ENCODE results near the gene PGS1. TPM values are rescaled to one million over a fixed set of nuclear protein-coding genes. Genes with fewer than 3 reads are reported as not detected.

Gene PGS1
- total and polyA plus RNA-seq, 7 experiments from 2014 or later, result 36.1 to 84.3 (median 77.3) TPM

DNA sequence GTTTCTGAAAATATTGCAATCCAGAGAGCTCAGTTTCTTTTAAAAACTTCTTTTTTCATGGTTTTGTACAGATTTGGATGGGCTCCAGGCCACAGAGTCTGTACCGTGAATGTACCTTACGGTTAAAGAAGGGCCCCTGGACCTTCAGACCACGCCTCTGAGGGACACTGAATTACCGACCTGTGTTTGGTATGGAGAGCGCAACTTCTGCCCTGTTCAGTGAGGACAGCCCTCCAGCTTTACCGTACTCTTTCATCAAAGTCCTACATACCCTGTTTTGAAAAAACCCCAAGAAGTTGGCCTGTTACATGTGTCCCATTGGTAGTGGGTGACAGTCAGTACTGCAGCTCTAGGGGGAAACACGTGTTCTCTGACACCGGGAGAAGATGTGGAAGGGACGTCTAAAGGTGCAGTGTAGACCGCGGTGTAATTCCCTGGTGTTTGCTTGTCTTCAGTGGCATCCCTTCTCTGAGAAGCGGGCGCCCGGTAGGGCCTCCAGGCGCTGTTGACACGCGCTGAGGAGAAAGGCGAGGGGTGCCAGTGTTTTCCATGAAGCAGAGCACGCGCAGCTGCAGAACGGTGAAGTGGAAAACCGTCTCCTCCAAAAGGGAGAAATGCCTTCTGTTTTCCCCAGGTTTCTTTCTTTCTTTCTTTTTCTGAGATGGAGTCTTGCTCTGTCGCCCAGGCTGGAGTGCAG lies 6.2 kb downstream of the PGS1 start:
- intact Hi-C loops (cut with micrococcal nuclease), result no loop called here
- no peaks in the 10 kb centered on the region for H3K27me3 Mint-ChIP-seq

DNA sequence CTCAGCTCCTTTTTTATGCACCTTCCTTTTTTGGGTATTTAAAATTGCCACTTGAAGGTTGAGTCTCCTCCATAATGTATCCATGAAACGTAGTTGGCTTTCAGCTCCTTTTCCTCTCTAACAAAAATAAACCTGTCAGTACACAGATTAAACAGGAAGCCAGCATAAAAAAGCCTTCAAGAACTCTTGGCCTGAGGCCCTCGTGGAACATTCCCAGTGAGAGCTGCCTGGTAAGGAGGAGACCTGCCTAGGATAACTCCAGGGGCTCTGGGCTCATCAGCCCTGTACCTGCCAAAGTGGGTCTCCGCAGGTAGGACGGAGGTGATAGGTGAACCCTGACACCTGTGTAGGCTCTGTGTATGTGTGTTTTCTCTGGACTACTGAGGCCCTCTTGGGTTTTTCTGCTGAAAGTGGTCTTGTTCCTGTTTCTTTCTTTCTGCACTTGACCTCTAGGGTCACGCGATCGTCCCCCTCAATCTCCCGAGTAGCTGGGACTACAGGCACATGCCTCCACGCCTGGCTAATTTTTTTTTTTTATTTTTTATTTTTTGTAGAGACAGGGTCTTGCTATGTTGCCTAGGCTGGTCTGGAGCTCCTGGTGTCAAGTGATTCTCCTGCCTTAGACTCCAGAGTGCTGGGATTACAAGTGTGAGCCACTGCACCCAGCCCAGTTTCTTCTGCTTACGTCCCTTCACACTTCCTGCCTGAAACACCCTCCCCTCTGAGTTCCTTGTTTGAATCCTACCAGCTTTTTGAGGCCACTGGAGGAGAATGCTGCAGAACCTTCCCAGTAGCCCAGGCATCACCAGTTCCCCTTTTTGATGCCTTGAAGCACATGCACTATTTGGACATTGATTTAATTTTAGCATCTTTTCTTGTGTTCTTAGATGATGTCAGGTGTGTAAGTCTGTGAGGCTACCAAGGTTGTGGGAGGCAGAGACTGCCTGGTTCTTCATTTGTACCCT lies 9.8 kb downstream of the PGS1 start:
- peak; percentile 64 for ATAC-seq
- intact Hi-C loops (cut with micrococcal nuclease), result no loop called here
- Mint-ChIP-seq H3K27me3 (no peaks in the 10 kb centered on the region), H3K4me3 (peak overlapping the region; percentile 44 to 93 (median 75)), H3K9me3 (peaks cover 0 to 4% (median 0%) of the 10 kb centered on the region in 11 donors), H3K4me1 (peaks cover 52 to 87% (median 74%) of the 10 kb centered on the region in 7 donors), H3K27ac (peak overlapping the region; percentile 71 to 98 (median 85)), H3K36me3 (peaks cover 0 to 15% (median under 1%) of the 10 kb centered on the region in 5 donors)
- no peaks in the 10 kb centered on the region for H3K27me3 ChIP-seq (ENCODE audit: control insufficient read depth in 2 of 2, insufficient read depth in 2 of 2, low read length in 2 of 2)
- H3K4me3 ChIP-seq (ENCODE audit: low read length), result no peak overlapping the region
- DNase-seq, result peak in 2 of 9 donors; percentile 12 to 16
- H3K27ac ChIP-seq (ENCODE audit: low read depth, low read length), result peak overlapping the region; percentile 51
- POLR2A ChIA-PET, result interaction anchor here (0.6 to 1.6 kb wide), 4 partner anchors 9 to 142 kb away, joined by 3 to 7 read pairs (median 6); partner anchors contain the start of gene PGS1
- H3K36me3 ChIP-seq (ENCODE audit: control insufficient read depth in 2 of 3, insufficient read depth in 3 of 3, low read length in 3 of 3), result peaks cover 0 to 6% (median 0%) of the 10 kb centered on the region in 3 experiments
- H3K4me1 ChIP-seq (ENCODE audit: control insufficient read depth in 2 of 2, insufficient read depth in 2 of 2, low read length in 2 of 2), result peaks cover 41 to 60% of the 10 kb centered on the region in 2 donors
- CTCF ChIA-PET, result interaction anchor here (0.5 to 1.1 kb wide), 4 partner anchors 22 to 185 kb away, joined by 3 to 7 read pairs (median 4); no protein-coding TSS in a partner anchor
- H3K9me3 ChIP-seq (ENCODE audit: control insufficient read depth in 2 of 3, low read length in 3 of 3), result no peaks in the 10 kb centered on the region

More for the DNA sequence above, 6.2 kb downstream of the PGS1 start:
- no peaks in the 10 kb centered on the region for H3K9me3 ChIP-seq (ENCODE audit: control insufficient read depth in 2 of 3, low read length in 3 of 3)
- DNase-seq (no peak), ATAC-seq (no peak)
- CTCF ChIA-PET, result no interaction called here
- POLR2A ChIA-PET, result interaction anchor here (1.0 kb wide), 1 partner anchor 21 kb away, joined by 3 read pairs; no protein-coding TSS in a partner anchor
- H3K27me3 ChIP-seq (ENCODE audit: control insufficient read depth in 2 of 2, insufficient read depth in 2 of 2, low read length in 2 of 2), result no peaks in the 10 kb centered on the region
- Mint-ChIP-seq H3K4me1 (peaks cover 78 to 95% (median 85%) of the 10 kb centered on the region in 7 donors), H3K9me3 (peaks cover 0 to 4% (median 0%) of the 10 kb centered on the region in 11 donors), H3K27ac (peak overlapping the region; percentile 84 to 98 (median 93)), H3K36me3 (peaks cover 0 to 29% (median 11%) of the 10 kb centered on the region in 5 donors), H3K4me3 (peak overlapping the region; percentile 57 to 93 (median 78))
- peaks cover 76 to 85% of the 10 kb centered on the region in 2 donors for H3K4me1 ChIP-seq (ENCODE audit: control insufficient read depth in 2 of 2, insufficient read depth in 2 of 2, low read length in 2 of 2)
- no peaks in the 10 kb centered on the region for H3K36me3 ChIP-seq (ENCODE audit: control insufficient read depth in 2 of 3, insufficient read depth in 3 of 3, low read length in 3 of 3)
- peak overlapping the region; percentile 70 for H3K27ac ChIP-seq (ENCODE audit: low read depth, low read length)
- peak overlapping the region; percentile 30 for H3K4me3 ChIP-seq (ENCODE audit: low read length)

DNA sequence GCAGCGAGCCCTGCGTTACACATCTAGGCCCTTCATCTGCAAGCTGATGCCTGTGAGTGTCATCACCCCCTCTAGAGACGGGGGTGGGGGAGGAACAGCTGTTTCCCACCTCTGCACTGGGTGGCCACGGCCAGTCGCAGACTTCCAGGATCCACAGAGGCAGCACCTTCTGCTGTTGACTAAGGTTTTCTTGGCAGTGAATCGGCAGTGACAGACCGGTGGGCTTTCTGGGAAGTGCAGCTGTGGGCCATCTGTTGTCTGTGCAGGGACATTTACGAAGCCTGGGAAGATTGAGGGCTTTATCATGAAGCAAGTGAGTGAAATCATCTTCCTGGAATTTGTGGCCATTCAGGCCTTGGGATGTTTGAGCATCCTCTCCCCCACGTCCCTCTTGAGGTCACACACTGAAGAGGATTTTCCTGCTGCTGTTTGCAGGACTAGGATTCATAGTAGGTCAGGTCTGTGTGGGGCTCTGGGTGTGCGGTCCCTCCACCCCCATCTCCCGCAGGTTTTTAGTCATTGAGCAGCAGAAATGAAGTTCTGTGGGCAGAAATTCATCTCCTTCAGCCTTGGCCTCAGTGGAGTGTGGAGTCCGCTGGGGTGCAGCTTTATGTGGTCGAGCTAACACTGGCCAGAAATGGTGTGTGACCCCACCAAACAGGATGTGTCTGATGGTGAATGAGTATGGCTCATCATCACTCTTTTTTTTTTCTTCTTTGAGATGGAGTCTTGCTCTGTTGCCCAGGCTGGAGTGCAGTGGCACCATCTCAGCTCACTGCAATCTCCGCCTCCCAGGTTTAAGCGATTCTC lies 12.0 kb downstream of the PGS1 start:
- Mint-ChIP-seq H3K4me3 (peak overlapping the region in 2 of 10 donors; percentile 16 to 25), H3K27ac (peak overlapping the region in 7 of 9 donors; percentile 8 to 78 (median 45)), H3K4me1 (peaks cover 39 to 74% (median 67%) of the 10 kb centered on the region in 7 donors), H3K9me3 (peaks cover 0 to 3% (median 0%) of the 10 kb centered on the region in 11 donors), H3K27me3 (no peaks in the 10 kb centered on the region), H3K36me3 (peaks cover 0 to 29% (median 5%) of the 10 kb centered on the region in 5 donors)
- Histone ChIP-seq H3K36me3 (ENCODE audit: control insufficient read depth in 2 of 3, insufficient read depth in 3 of 3, low read length in 3 of 3) (peaks cover 0 to 27% (median 0%) of the 10 kb centered on the region in 3 experiments), H3K27me3 (ENCODE audit: control insufficient read depth in 2 of 2, insufficient read depth in 2 of 2, low read length in 2 of 2) (no peaks in the 10 kb centered on the region), H3K4me1 (ENCODE audit: control insufficient read depth in 2 of 2, insufficient read depth in 2 of 2, low read length in 2 of 2) (peaks cover 26 to 41% of the 10 kb centered on the region in 2 donors), H3K9me3 (ENCODE audit: control insufficient read depth in 2 of 3, low read length in 3 of 3) (no peaks in the 10 kb centered on the region), H3K4me3 (ENCODE audit: low read length) (no peak overlapping the region), H3K27ac (ENCODE audit: low read depth, low read length) (no peak overlapping the region)
- ChIA-PET CTCF (no interaction called here), POLR2A (no interaction called here)
- intact Hi-C loops (cut with micrococcal nuclease), result no loop called here
- no peak for ATAC-seq
- no peak for DNase-seq

DNA sequence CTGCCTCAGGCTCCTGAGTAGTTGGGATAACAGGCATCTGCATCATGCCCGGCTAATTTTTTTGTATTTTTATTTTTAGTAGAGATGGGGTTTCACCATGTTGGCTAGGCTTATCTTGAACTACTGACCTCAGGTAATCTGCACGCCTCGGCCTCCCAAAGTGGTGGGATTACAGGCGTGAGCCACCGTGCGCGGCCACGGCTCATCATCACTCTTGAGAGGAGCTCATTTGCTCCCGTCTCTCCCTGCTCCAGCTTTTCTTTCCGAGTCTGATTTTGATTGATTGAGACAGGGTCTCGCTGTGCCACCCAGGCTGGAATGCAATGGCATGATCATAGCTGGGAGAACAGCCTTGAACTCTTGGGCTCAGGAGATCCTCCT lies 12.6 kb downstream of the PGS1 start:
- ATAC-seq (no peak), DNase-seq (no peak)
- intact Hi-C loops (cut with micrococcal nuclease), result no loop called here
- Histone ChIP-seq H3K4me3 (ENCODE audit: low read length) (no peak overlapping the region), H3K9me3 (ENCODE audit: control insufficient read depth in 2 of 3, low read length in 3 of 3) (no peaks in the 10 kb centered on the region), H3K27ac (ENCODE audit: low read depth, low read length) (no peak overlapping the region), H3K36me3 (ENCODE audit: control insufficient read depth in 2 of 3, insufficient read depth in 3 of 3, low read length in 3 of 3) (peaks cover 0 to 33% (median 0%) of the 10 kb centered on the region in 3 experiments), H3K4me1 (ENCODE audit: control insufficient read depth in 2 of 2, insufficient read depth in 2 of 2, low read length in 2 of 2) (peaks cover 20 to 35% of the 10 kb centered on the region in 2 donors), H3K27me3 (ENCODE audit: control insufficient read depth in 2 of 2, insufficient read depth in 2 of 2, low read length in 2 of 2) (no peaks in the 10 kb centered on the region)
- H3K27me3 Mint-ChIP-seq, result no peaks in the 10 kb centered on the region
- ChIA-PET CTCF (interaction anchor here (0.7 kb wide), 1 partner anchor 33 kb away, joined by 3 read pairs; no protein-coding TSS in a partner anchor), POLR2A (no interaction called here)
- H3K4me3 Mint-ChIP-seq, result peak overlapping the region in 1 of 10 donors; percentile 63
- H3K9me3 Mint-ChIP-seq, result peaks cover 0 to 3% (median 0%) of the 10 kb centered on the region in 11 donors
- H3K27ac Mint-ChIP-seq, result peak overlapping the region in 2 of 9 donors; percentile 75 to 78
- H3K4me1 Mint-ChIP-seq, result peaks cover 33 to 69% (median 63%) of the 10 kb centered on the region in 7 donors
- peaks cover 0 to 33% (median 5%) of the 10 kb centered on the region in 5 donors for H3K36me3 Mint-ChIP-seq

DNA sequence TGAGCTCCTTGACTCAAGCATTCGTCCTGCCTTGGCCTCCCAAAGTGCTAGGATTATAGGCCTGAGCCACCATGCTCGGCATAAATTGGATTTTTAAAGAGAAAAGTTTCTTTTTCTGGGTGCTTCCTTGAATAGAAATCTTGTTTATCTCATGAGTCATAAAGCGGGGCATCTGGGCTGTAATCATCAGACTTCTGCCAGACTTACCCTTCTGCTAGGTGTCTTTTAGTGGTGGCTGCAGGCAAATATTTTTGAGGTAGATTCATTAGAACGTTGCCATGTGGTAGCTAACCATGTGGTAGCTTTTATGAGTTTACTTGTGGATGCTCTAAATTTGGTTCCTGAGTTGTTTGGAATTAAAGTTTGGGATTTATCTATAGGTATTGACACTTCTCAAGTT lies 13.4 kb downstream of the PGS1 start:
- POLR2A ChIA-PET, result no interaction called here
- H3K4me1 Mint-ChIP-seq, result peaks cover 25 to 61% (median 56%) of the 10 kb centered on the region in 7 donors
- Histone ChIP-seq H3K9me3 (ENCODE audit: control insufficient read depth in 2 of 3, low read length in 3 of 3) (no peaks in the 10 kb centered on the region), H3K27ac (ENCODE audit: low read depth, low read length) (no peak overlapping the region), H3K36me3 (ENCODE audit: control insufficient read depth in 2 of 3, insufficient read depth in 3 of 3, low read length in 3 of 3) (peaks cover 0 to 41% (median 0%) of the 10 kb centered on the region in 3 experiments), H3K4me1 (ENCODE audit: control insufficient read depth in 2 of 2, insufficient read depth in 2 of 2, low read length in 2 of 2) (peaks cover 12 to 27% of the 10 kb centered on the region in 2 donors), H3K27me3 (ENCODE audit: control insufficient read depth in 2 of 2, insufficient read depth in 2 of 2, low read length in 2 of 2) (no peaks in the 10 kb centered on the region), H3K4me3 (ENCODE audit: low read length) (no peak overlapping the region)
- intact Hi-C loops (cut with micrococcal nuclease), result no loop called here
- peaks cover 0 to 36% (median 8%) of the 10 kb centered on the region in 5 donors for H3K36me3 Mint-ChIP-seq
- no peak for ATAC-seq
- peaks cover 0 to under 1% (median 0%) of the 10 kb centered on the region in 11 donors for H3K9me3 Mint-ChIP-seq
- H3K27me3 Mint-ChIP-seq, result no peaks in the 10 kb centered on the region
- CTCF ChIA-PET, result interaction anchor here (0.7 to 1.2 kb wide), 2 partner anchors 30 to 32 kb away, joined by 3 to 8 read pairs; no protein-coding TSS in a partner anchor
- no peak for DNase-seq
- H3K27ac Mint-ChIP-seq, result peak overlapping the region in 2 of 9 donors; percentile 1 to 78
- no peak overlapping the region for H3K4me3 Mint-ChIP-seq

Data from naive thymus-derived CD4-positive, alpha-beta T cell (primary cell).